GM23338 (cell line): Measurements from ENCODE around the gene DEFB126. TPM values are rescaled to one million over a fixed set of nuclear protein-coding genes. Genes with fewer than 3 reads are reported as not detected.
"Not testable (repeated sequence)": the region's sequence is repeated elsewhere in the genome, so short reads cannot be mapped to it uniquely, and the experiment has no call there.

Source experiments
- ATAC-seq: fragments of 200-7000 bp; cut with Tn5 transposase; 3 replicates; pipeline ENCODE4 v1.9.1; 2020
- DNase-seq: peaks from one replicate; pipeline ENCODE4 v3.0.0-alpha.2; 2015; ENCODE audit warnings: low spot score
- H2AFZ ChIP-seq: fragments of 200-600 bp; sonication (generic); 2 replicates; pipeline ENCODE4 v1.8.0; 2016; ENCODE audit warnings: antibody characterized with exemption, mild to moderate bottlenecking, moderate library complexity
- H3F3A ChIP-seq: fragments of 200-600 bp; sonication (generic); replicated peaks from 2 replicates; pipeline ENCODE4 v1.8.0; 2017; ENCODE audit warnings: antibody characterized with exemption, mixed run types, low read depth
- H3K27ac ChIP-seq: fragments of 200-600 bp; sonication (generic); 2 replicates; pipeline ENCODE4 v1.6.1; 2016; ENCODE audit warnings: low read depth
- H3K27me3 ChIP-seq: fragments of 200-600 bp; sonication (generic); 2 replicates; pipeline ENCODE4 v1.8.0; 2016; ENCODE audit warnings: mild to moderate bottlenecking, mixed run types, moderate library complexity; ENCODE audit not compliant: insufficient read depth
- H3K36me3 ChIP-seq: fragments of 200-600 bp; sonication (generic); 2 replicates; pipeline ENCODE4 v1.8.0; 2016; ENCODE audit warnings: mild to moderate bottlenecking; ENCODE audit not compliant: insufficient read depth
- H3K4me1 ChIP-seq: fragments of 200-600 bp; sonication (generic); 2 replicates; pipeline ENCODE4 v1.8.0; 2016; ENCODE audit warnings: mild to moderate bottlenecking, moderate library complexity; ENCODE audit not compliant: insufficient read depth
- H3K4me2 ChIP-seq: fragments of 200-600 bp; sonication (generic); 2 replicates; pipeline ENCODE4 v1.7.1; 2017; ENCODE audit warnings: mixed run types
- H3K4me3 ChIP-seq: fragments of 200-600 bp; sonication (generic); 2 replicates; pipeline ENCODE4 v1.6.1; 2016; ENCODE audit warnings: mixed run types
- H3K79me2 ChIP-seq: fragments of 200-600 bp; sonication (generic); replicated peaks from 2 replicates; pipeline ENCODE4 v1.8.0; 2017; ENCODE audit warnings: mild to moderate bottlenecking; ENCODE audit not compliant: insufficient read depth
- H3K9me2 ChIP-seq: fragments of 200-600 bp; sonication (generic); 2 replicates; pipeline ENCODE4 v1.8.0; 2017; ENCODE audit not compliant: insufficient read depth
- H4K20me1 ChIP-seq: fragments of 200-600 bp; sonication (generic); replicated peaks from 2 replicates; pipeline ENCODE4 v1.8.0; 2017; ENCODE audit warnings: mild to moderate bottlenecking; ENCODE audit not compliant: insufficient read depth
- H3K27ac Mint-ChIP-seq: 2 replicates; pipeline ENCODE4 v1.8.0; 2020; ENCODE audit warnings: inconsistent platforms, mild to moderate bottlenecking, moderate library complexity, mixed read lengths
- H3K27me3 Mint-ChIP-seq: 3 replicates; pipeline ENCODE4 v1.8.0; 2022; ENCODE audit warnings: low read depth, mild to moderate bottlenecking, moderate library complexity, mixed read lengths, inconsistent platforms; ENCODE audit not compliant: insufficient read depth, poor library complexity
- H3K36me3 Mint-ChIP-seq: 3 replicates; pipeline ENCODE4 v1.8.0; 2021; ENCODE audit warnings: low read depth, mild to moderate bottlenecking, inconsistent platforms, moderate library complexity, mixed read lengths
- H3K4me1 Mint-ChIP-seq: 3 replicates; pipeline ENCODE4 v1.8.0; 2020; ENCODE audit warnings: mild to moderate bottlenecking, inconsistent platforms, mixed read lengths
- H3K4me3 Mint-ChIP-seq: 3 replicates; pipeline ENCODE4 v1.8.0; 2021; ENCODE audit warnings: moderate library complexity, mild to moderate bottlenecking, inconsistent platforms, mixed read lengths
- H3K9me3 Mint-ChIP-seq: 3 replicates; pipeline ENCODE4 v1.8.0; 2020; ENCODE audit warnings: moderate library complexity, mild to moderate bottlenecking, inconsistent platforms, mixed read lengths
- CREB1 ChIP-seq: fragments of 250-450 bp; sonication (Bioruptor Pico); IDR thresholded peaks from 2 replicates; pipeline ENCODE4 v1.5.0; 2020; ENCODE audit warnings: low read depth, mild to moderate bottlenecking, moderate library complexity
- EZH2 ChIP-seq: fragments of 200-600 bp; sonication (generic); IDR thresholded peaks from one replicate; pipeline ENCODE4 v1.8.0; 2017; ENCODE audit warnings: antibody characterized with exemption, mild to moderate bottlenecking, low read depth; ENCODE audit not compliant: unreplicated experiment
- NANOG ChIP-seq: IDR thresholded peaks from 2 replicates; pipeline ENCODE4 v1.6.1; 2016; ENCODE audit warnings: antibody characterized with exemption, borderline replicate concordance
- POLR2AphosphoS5 ChIP-seq: IDR thresholded peaks from 2 replicates; pipeline ENCODE4 v1.6.1; 2016; ENCODE audit warnings: antibody characterized with exemption, low read depth
- ZNF114 ChIP-seq: fragments of 250-450 bp; sonication (Bioruptor Pico); IDR thresholded peaks from 2 replicates; pipeline ENCODE4 v1.5.0; 2020; ENCODE audit warnings: mild to moderate bottlenecking, moderate library complexity
- ZNF331 ChIP-seq: fragments of 250-450 bp; sonication (Bioruptor Pico); IDR thresholded peaks from 2 replicates; pipeline ENCODE4 v1.5.0; 2020; ENCODE audit warnings: low read depth, mild to moderate bottlenecking, moderate library complexity
- polyA plus RNA-seq: library from polyadenylated mRNA; unstranded; fragments of >200 nt; fragmentation: Nextera tagmentation; extraction: Ambion mirVana; gene quantifications from 2 replicates; pipeline ENCODE4 v1.2.1, GENCODE V29; 2016
- total RNA-seq: library from RNA; depleted of rRNA; stranded (reverse); fragments of >200 nt; shearing (Covaris generic); gene quantifications from 2 replicates; pipeline ENCODE4 v1.2.3, GENCODE V29; 2014
- TF ChIP-seq, protein P1 (sequence below): IDR thresholded peaks from one replicate; pipeline ENCODE4 v1.6.1; 2018; ENCODE audit warnings: antibody characterized with exemption; ENCODE audit not compliant: unreplicated experiment
- TF ChIP-seq, protein P2 (sequence below): fragments of 250-450 bp; sonication (Bioruptor Pico); IDR thresholded peaks from 2 replicates; pipeline ENCODE4 v1.5.0; 2020; ENCODE audit warnings: mild to moderate bottlenecking, moderate library complexity
- TF ChIP-seq, protein P3 (sequence below), 2 experiments: fragments of 200-600 bp in 1 of 2; sonication (generic) in 1 of 2; conservative IDR thresholded peaks; 2 replicates each; pipeline versions ENCODE4 v1.5.1 to v1.6.1; 2016 to 2017; ENCODE audit warnings: antibody characterized with exemption in 2 of 2, low read depth in 2 of 2, mild to moderate bottlenecking in 2 of 2, moderate library complexity in 1 of 2

DEFB126 gene
- total and polyA plus RNA-seq, 2 experiments from 2014 or later = not detected

DNA sequence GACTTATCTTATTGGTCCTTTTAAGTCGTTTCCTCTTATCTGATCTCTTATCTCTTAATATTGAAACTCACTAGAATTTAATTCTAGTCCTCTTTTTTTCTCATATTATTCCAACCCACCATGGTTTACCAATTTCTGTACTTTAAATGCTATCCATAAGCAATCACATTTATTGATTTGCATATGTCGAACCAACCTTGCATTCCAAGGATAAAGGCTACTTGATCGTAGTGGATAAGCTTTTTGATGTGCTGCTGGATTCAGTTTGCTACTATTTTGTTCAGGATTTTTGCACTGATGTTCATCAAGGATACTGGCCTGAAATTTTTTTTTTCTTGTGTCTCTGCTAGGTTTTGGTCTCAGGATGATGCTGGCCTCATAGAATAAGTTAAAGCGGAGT lies 47.2 kb upstream of the DEFB126 start (continued):
- TF ChIP-seq POLR2AphosphoS5 = no peak
- no peak for TF ChIP-seq NANOG
- no peak for TF ChIP-seq ZNF331 (CRISPR knock-in tag)

DNA sequence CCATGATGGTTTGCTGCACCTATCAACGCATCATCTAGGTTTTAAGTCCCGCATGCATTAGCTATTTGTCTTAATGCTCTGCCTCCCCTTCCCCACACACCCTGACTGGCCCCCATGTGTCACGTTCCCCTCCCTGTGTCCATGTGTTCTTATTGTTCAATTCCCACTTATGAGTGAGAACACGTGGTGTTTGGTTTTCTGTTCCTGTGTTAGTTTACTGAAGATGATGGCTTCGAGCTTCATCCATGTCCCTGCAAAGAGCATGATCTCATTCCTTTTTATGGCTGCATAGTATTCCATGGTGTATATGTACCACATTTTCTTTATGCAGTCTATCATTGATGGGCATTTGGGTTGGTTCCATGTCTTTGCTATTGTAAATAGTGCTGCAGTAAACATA lies 44.7 kb upstream of the DEFB126 start:
- H3K27ac Mint-ChIP-seq, H3K27ac ChIP-seq, H3K4me3 Mint-ChIP-seq, H3K4me1 ChIP-seq, H3K27me3 Mint-ChIP-seq, H3K4me2 ChIP-seq, DNase-seq, H3K4me1 Mint-ChIP-seq, H2AFZ ChIP-seq, H3K27me3 ChIP-seq, H3K79me2 ChIP-seq, H3K36me3 Mint-ChIP-seq, ATAC-seq, H3K36me3 ChIP-seq, H3K9me2 ChIP-seq, H3K4me3 ChIP-seq, H4K20me1 ChIP-seq, H3F3A ChIP-seq: not testable (repeated sequence)
- peaks cover 18% of the 10 kb centered on the region; the same call in 2 of the 3 replicates for H3K9me3 Mint-ChIP-seq

DNA sequence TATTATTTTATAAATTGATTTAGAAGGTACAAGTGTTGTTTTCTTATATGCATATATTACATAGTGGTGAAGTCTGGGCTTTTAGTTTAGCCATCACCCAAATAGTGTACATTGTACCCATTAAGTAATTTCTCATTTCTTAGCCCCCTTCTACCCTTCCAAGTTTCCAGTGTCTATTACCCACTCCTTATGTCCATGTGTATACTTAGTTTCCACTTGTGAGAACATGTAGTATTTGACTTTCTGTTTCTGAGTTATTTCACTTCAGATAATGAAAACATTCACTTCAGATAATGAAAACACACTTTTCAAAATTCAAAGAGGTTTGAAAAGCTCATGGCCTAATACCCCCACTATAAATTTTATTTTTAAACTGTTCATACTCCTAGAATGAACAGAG lies 40.4 kb upstream of the DEFB126 start:
- ATAC-seq (no peak), DNase-seq (no peak)
- H3K36me3 Mint-ChIP-seq = no peaks in the 10 kb centered on the region
- H3K27me3 Mint-ChIP-seq = no peaks in the 10 kb centered on the region
- H3K27ac Mint-ChIP-seq = no peak overlapping the region
- Histone ChIP-seq H3F3A (no peaks in the 10 kb centered on the region), H3K9me2 (no peaks in the 10 kb centered on the region), H4K20me1 (no peaks in the 10 kb centered on the region), H3K4me3 (no peak overlapping the region), H3K36me3 (no peaks in the 10 kb centered on the region), H3K27me3 (peaks cover 8% of the 10 kb centered on the region; the same call in 1 of the 2 replicates), H2AFZ (no peak overlapping the region), H3K27ac (no peak overlapping the region), H3K4me1 (peaks cover 13% of the 10 kb centered on the region), H3K79me2 (no peaks in the 10 kb centered on the region), H3K4me2 (no peak overlapping the region)
- peaks cover 3% of the 10 kb centered on the region; the same call in 2 of the 3 replicates for H3K9me3 Mint-ChIP-seq
- H3K4me3 Mint-ChIP-seq = no peak overlapping the region
- peaks cover 9% of the 10 kb centered on the region for H3K4me1 Mint-ChIP-seq
- TF ChIP-seq ZNF114 (CRISPR knock-in tag) (no peak), ZNF331 (CRISPR knock-in tag) (no peak), POLR2AphosphoS5 (no peak), EZH2 (no peak), CREB1 (CRISPR knock-in tag) (no peak), NANOG (no peak)
- TF ChIP-seq, protein P1, sequence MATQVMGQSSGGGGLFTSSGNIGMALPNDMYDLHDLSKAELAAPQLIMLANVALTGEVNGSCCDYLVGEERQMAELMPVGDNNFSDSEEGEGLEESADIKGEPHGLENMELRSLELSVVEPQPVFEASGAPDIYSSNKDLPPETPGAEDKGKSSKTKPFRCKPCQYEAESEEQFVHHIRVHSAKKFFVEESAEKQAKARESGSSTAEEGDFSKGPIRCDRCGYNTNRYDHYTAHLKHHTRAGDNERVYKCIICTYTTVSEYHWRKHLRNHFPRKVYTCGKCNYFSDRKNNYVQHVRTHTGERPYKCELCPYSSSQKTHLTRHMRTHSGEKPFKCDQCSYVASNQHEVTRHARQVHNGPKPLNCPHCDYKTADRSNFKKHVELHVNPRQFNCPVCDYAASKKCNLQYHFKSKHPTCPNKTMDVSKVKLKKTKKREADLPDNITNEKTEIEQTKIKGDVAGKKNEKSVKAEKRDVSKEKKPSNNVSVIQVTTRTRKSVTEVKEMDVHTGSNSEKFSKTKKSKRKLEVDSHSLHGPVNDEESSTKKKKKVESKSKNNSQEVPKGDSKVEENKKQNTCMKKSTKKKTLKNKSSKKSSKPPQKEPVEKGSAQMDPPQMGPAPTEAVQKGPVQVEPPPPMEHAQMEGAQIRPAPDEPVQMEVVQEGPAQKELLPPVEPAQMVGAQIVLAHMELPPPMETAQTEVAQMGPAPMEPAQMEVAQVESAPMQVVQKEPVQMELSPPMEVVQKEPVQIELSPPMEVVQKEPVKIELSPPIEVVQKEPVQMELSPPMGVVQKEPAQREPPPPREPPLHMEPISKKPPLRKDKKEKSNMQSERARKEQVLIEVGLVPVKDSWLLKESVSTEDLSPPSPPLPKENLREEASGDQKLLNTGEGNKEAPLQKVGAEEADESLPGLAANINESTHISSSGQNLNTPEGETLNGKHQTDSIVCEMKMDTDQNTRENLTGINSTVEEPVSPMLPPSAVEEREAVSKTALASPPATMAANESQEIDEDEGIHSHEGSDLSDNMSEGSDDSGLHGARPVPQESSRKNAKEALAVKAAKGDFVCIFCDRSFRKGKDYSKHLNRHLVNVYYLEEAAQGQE = no peak
- TF ChIP-seq, protein P2, sequence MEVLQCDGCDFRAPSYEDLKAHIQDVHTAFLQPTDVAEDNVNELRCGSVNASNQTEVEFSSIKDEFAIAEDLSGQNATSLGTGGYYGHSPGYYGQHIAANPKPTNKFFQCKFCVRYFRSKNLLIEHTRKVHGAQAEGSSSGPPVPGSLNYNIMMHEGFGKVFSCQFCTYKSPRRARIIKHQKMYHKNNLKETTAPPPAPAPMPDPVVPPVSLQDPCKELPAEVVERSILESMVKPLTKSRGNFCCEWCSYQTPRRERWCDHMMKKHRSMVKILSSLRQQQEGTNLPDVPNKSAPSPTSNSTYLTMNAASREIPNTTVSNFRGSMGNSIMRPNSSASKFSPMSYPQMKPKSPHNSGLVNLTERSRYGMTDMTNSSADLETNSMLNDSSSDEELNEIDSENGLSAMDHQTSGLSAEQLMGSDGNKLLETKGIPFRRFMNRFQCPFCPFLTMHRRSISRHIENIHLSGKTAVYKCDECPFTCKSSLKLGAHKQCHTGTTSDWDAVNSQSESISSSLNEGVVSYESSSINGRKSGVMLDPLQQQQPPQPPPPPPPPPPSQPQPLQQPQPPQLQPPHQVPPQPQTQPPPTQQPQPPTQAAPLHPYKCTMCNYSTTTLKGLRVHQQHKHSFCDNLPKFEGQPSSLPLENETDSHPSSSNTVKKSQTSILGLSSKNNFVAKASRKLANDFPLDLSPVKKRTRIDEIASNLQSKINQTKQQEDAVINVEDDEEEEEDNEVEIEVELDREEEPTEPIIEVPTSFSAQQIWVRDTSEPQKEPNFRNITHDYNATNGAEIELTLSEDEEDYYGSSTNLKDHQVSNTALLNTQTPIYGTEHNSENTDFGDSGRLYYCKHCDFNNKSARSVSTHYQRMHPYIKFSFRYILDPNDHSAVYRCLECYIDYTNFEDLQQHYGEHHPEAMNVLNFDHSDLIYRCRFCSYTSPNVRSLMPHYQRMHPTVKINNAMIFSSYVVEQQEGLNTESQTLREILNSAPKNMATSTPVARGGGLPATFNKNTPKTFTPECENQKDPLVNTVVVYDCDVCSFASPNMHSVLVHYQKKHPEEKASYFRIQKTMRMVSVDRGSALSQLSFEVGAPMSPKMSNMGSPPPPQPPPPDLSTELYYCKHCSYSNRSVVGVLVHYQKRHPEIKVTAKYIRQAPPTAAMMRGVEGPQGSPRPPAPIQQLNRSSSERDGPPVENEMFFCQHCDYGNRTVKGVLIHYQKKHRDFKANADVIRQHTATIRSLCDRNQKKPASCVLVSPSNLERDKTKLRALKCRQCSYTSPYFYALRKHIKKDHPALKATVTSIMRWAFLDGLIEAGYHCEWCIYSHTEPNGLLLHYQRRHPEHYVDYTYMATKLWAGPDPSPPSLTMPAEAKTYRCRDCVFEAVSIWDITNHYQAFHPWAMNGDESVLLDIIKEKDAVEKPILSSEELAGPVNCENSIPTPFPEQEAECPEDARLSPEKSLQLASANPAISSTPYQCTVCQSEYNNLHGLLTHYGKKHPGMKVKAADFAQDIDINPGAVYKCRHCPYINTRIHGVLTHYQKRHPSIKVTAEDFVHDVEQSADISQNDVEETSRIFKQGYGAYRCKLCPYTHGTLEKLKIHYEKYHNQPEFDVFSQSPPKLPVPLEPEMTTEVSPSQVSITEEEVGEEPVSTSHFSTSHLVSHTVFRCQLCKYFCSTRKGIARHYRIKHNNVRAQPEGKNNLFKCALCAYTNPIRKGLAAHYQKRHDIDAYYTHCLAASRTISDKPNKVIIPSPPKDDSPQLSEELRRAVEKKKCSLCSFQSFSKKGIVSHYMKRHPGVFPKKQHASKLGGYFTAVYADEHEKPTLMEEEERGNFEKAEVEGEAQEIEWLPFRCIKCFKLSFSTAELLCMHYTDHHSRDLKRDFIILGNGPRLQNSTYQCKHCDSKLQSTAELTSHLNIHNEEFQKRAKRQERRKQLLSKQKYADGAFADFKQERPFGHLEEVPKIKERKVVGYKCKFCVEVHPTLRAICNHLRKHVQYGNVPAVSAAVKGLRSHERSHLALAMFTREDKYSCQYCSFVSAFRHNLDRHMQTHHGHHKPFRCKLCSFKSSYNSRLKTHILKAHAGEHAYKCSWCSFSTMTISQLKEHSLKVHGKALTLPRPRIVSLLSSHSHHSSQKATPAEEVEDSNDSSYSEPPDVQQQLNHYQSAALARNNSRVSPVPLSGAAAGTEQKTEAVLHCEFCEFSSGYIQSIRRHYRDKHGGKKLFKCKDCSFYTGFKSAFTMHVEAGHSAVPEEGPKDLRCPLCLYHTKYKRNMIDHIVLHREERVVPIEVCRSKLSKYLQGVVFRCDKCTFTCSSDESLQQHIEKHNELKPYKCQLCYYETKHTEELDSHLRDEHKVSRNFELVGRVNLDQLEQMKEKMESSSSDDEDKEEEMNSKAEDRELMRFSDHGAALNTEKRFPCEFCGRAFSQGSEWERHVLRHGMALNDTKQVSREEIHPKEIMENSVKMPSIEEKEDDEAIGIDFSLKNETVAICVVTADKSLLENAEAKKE = no peak
- TF ChIP-seq, protein P3, sequence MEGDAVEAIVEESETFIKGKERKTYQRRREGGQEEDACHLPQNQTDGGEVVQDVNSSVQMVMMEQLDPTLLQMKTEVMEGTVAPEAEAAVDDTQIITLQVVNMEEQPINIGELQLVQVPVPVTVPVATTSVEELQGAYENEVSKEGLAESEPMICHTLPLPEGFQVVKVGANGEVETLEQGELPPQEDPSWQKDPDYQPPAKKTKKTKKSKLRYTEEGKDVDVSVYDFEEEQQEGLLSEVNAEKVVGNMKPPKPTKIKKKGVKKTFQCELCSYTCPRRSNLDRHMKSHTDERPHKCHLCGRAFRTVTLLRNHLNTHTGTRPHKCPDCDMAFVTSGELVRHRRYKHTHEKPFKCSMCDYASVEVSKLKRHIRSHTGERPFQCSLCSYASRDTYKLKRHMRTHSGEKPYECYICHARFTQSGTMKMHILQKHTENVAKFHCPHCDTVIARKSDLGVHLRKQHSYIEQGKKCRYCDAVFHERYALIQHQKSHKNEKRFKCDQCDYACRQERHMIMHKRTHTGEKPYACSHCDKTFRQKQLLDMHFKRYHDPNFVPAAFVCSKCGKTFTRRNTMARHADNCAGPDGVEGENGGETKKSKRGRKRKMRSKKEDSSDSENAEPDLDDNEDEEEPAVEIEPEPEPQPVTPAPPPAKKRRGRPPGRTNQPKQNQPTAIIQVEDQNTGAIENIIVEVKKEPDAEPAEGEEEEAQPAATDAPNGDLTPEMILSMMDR (conservative IDR thresholded peaks at IDR 0.05; ENCODE audit: low read depth in 2 of 2) = no peak
